H1 (cell line): ENCODE measurements around the gene SLC13A3. TPM values are rescaled to one million over a fixed set of nuclear protein-coding genes. Genes with fewer than 3 reads are reported as not detected.

Experiments
- CTCF ChIA-PET: fragments of 300-600 bp; sonication (Branson Sonifier 250); formaldehyde crosslinking; loops from one replicate; lab custom pipeline; 2021; ENCODE audit not compliant: partially characterized antibody; lab: Charles Lee
- POLR2A ChIA-PET: fragments of 300-600 bp; sonication (Branson Sonifier 250); formaldehyde crosslinking; loops from one replicate; lab custom pipeline; 2021; ENCODE audit warnings: inconsistent platforms; ENCODE audit not compliant: partially characterized antibody; lab: Charles Lee
- DNase-seq, 2 experiments: peaks; one replicate each; pipeline versions ENCODE4 v3.0.0 to v3.0.0-alpha.2; 2010 to 2022; ENCODE audit warnings: low spot score in 2 of 2, low read depth in 1 of 2, mixed read lengths in 1 of 2
- FAIRE-seq: peaks from 2 replicates; lab custom pipeline; 2011; peaks lifted over from hg19 to GRCh38; lab: Jason Lieb, UNC
- H2AFZ ChIP-seq: 2 replicates; pipeline ENCODE4 v1.8.1; 2012; ENCODE audit warnings: low read length, inconsistent platforms
- H2AK5ac ChIP-seq: 2 replicates; pipeline ENCODE4 v1.6.1; 2013; ENCODE audit warnings: low read depth, low read length
- H2BK120ac ChIP-seq: replicated peaks from 2 replicates; pipeline ENCODE3; 2013; ENCODE audit warnings: low read depth, low read length, inconsistent platforms
- H2BK12ac ChIP-seq: 2 replicates; pipeline ENCODE4 v1.6.1; 2013; ENCODE audit warnings: low read depth, low read length
- H2BK15ac ChIP-seq: 2 replicates; pipeline ENCODE4 v1.6.1; 2013; ENCODE audit warnings: low read length
- H2BK20ac ChIP-seq: 2 replicates; pipeline ENCODE4 v1.6.1; 2013; ENCODE audit warnings: low read length
- H2BK5ac ChIP-seq: 2 replicates; pipeline ENCODE4 v1.6.1; 2013; ENCODE audit warnings: low read depth, low read length
- H3K14ac ChIP-seq: 2 replicates; pipeline ENCODE4 v1.6.1; 2013; ENCODE audit warnings: inconsistent platforms; ENCODE audit not compliant: insufficient read length
- H3K18ac ChIP-seq: 2 replicates; pipeline ENCODE4 v1.6.1; 2013; ENCODE audit warnings: low read length; ENCODE audit errors: extremely low read depth
- H3K23ac ChIP-seq: 2 replicates; pipeline ENCODE4 v1.6.1; 2013; ENCODE audit warnings: inconsistent platforms; ENCODE audit not compliant: insufficient read length
- H3K23me2 ChIP-seq: 2 replicates; pipeline ENCODE4 v1.6.1; 2013; ENCODE audit warnings: low read depth, low read length
- H3K27ac ChIP-seq: 2 replicates; pipeline ENCODE4 v1.6.1; 2011; ENCODE audit warnings: low read depth, low read length, inconsistent platforms
- H3K27me3 ChIP-seq, 4 experiments: replicated peaks in 1 of 4; 1 replicate in 1 of 4; 2 replicates in 3 of 4; pipeline versions ENCODE4 v1.6.1 to v1.8.1; 2011 to 2013; ENCODE audit warnings: low read length in 3 of 4, mild to moderate bottlenecking in 3 of 4, inconsistent platforms in 2 of 4, mixed read lengths in 2 of 4, moderate library complexity in 1 of 4; ENCODE audit not compliant: control insufficient read depth in 3 of 4, insufficient read depth in 3 of 4; ENCODE audit errors: extremely low read depth in 1 of 4
- H3K36me3 ChIP-seq, 4 experiments: 2 replicates each; pipeline versions ENCODE4 v1.6.1 to v1.8.1; 2011 to 2013; ENCODE audit warnings: mild to moderate bottlenecking in 4 of 4, low read length in 3 of 4, moderate library complexity in 2 of 4, control low read depth in 1 of 4, inconsistent platforms in 1 of 4; ENCODE audit not compliant: insufficient read depth in 4 of 4, control insufficient read depth in 2 of 4
- H3K4ac ChIP-seq: replicated peaks from 2 replicates; pipeline ENCODE3; 2013; ENCODE audit warnings: low read length, low read depth, mixed read lengths, inconsistent platforms; ENCODE audit not compliant: insufficient read length
- H3K4me1 ChIP-seq, 4 experiments: replicated peaks in 1 of 4; 1 replicate in 1 of 4; 2 replicates in 3 of 4; pipeline versions ENCODE4 v1.6.1 to v1.8.1; 2011 to 2013; ENCODE audit warnings: low read length in 3 of 4, inconsistent platforms in 2 of 4, mixed read lengths in 1 of 4; ENCODE audit not compliant: insufficient read depth in 4 of 4, control insufficient read depth in 3 of 4
- H3K4me2 ChIP-seq, 2 experiments: 2 replicates each; pipeline versions ENCODE4 v1.6.1 to v1.8.1; 2011 to 2013; ENCODE audit warnings: low read depth in 2 of 2, low read length in 2 of 2, control low read depth in 1 of 2, inconsistent platforms in 1 of 2, mild to moderate bottlenecking in 1 of 2; ENCODE audit not compliant: insufficient read depth in 1 of 2
- H3K4me3 ChIP-seq, 4 experiments: fragments of 200-600, 300-600 bp in 1 of 4; sonication (generic), shearing (Covaris generic), sonication (Bioruptor Twin) in 1 of 4; 2 replicates each; pipeline versions ENCODE4 v1.5.1 to v1.8.1; 2011 to 2016; ENCODE audit warnings: low read length in 4 of 4, low read depth in 3 of 4, control low read depth in 2 of 4, inconsistent platforms in 2 of 4, mild to moderate bottlenecking in 2 of 4, mixed read lengths in 1 of 4, moderate library complexity in 1 of 4; ENCODE audit not compliant: insufficient read depth in 2 of 4; ENCODE audit errors: extremely low read depth in 1 of 4
- H3K56ac ChIP-seq: replicated peaks from 2 replicates; pipeline ENCODE3; 2013; ENCODE audit warnings: low read depth, mild to moderate bottlenecking, mixed read lengths, low read length, inconsistent platforms; ENCODE audit not compliant: insufficient read length
- H3K79me1 ChIP-seq: 2 replicates; pipeline ENCODE4 v1.6.1; 2013; ENCODE audit warnings: low read depth, low read length, control low read depth
- H3K79me2 ChIP-seq, 2 experiments: 2 replicates each; pipeline versions ENCODE4 v1.6.1 to v1.8.1; 2012 to 2013; ENCODE audit warnings: low read length in 2 of 2, mild to moderate bottlenecking in 2 of 2, inconsistent platforms in 1 of 2; ENCODE audit not compliant: insufficient read depth in 2 of 2, control insufficient read depth in 1 of 2
- H3K9ac ChIP-seq, 4 experiments: replicated peaks in 1 of 4; 1 replicate in 1 of 4; 2 replicates in 3 of 4; pipeline versions ENCODE4 v1.6.1 to v1.8.1; 2011 to 2013; ENCODE audit warnings: low read depth in 3 of 4, low read length in 3 of 4, control low read depth in 2 of 4, mild to moderate bottlenecking in 2 of 4, moderate library complexity in 2 of 4, inconsistent platforms in 1 of 4; ENCODE audit errors: extremely low read depth in 1 of 4
- H3K9me3 ChIP-seq, 2 experiments: 2 replicates each; pipeline versions ENCODE4 v1.6.1 to v1.8.1; 2012 to 2013; ENCODE audit warnings: mild to moderate bottlenecking in 2 of 2, moderate library complexity in 2 of 2, control low read depth in 1 of 2, inconsistent platforms in 1 of 2, low read depth in 1 of 2, low read length in 1 of 2, mixed read lengths in 1 of 2; ENCODE audit not compliant: insufficient read depth in 2 of 2
- H4K20me1 ChIP-seq, 2 experiments: replicated peaks in 1 of 2; 2 replicates each; pipeline versions ENCODE3 to v1.8.1; 2011 to 2013; ENCODE audit warnings: inconsistent platforms in 2 of 2, low read length in 2 of 2, mild to moderate bottlenecking in 1 of 2; ENCODE audit not compliant: insufficient read depth in 2 of 2, control insufficient read depth in 1 of 2
- H4K5ac ChIP-seq: 2 replicates; pipeline ENCODE4 v1.6.1; 2013; ENCODE audit warnings: low read length, low read depth, mixed read lengths, inconsistent platforms; ENCODE audit not compliant: insufficient read length
- H4K8ac ChIP-seq: 2 replicates; pipeline ENCODE4 v1.8.0; 2013; ENCODE audit warnings: mild to moderate bottlenecking, moderate library complexity, low read length, inconsistent platforms; ENCODE audit not compliant: insufficient read depth; ENCODE audit errors: extremely low read depth
- H4K91ac ChIP-seq: replicated peaks from 2 replicates; pipeline ENCODE3; 2013; ENCODE audit warnings: low read length, mixed read lengths, inconsistent platforms; ENCODE audit not compliant: insufficient read length
- ASH2L ChIP-seq: fragments of 200-600, 300-600 bp; sonication (generic); IDR thresholded peaks from one replicate; pipeline ENCODE4 v1.7.1; 2017; ENCODE audit warnings: low read length
- ATF2 ChIP-seq: IDR thresholded peaks from 2 replicates; pipeline ENCODE4 v1.6.1; 2012; ENCODE audit warnings: low read length, inconsistent platforms
- HDAC2 ChIP-seq, 2 experiments: fragments of 300-600 bp in 1 of 2; sonication (generic) in 1 of 2; IDR thresholded peaks; 2 replicates each; pipeline ENCODE4 v1.6.1; 2011 to 2012; ENCODE audit warnings: low read depth in 2 of 2, low read length in 2 of 2, mild to moderate bottlenecking in 2 of 2, moderate library complexity in 2 of 2, borderline replicate concordance in 1 of 2, inconsistent platforms in 1 of 2
- HDAC6 ChIP-seq: IDR thresholded peaks from one replicate; pipeline ENCODE4 v1.7.1; 2012; ENCODE audit warnings: low read depth, mild to moderate bottlenecking, inconsistent platforms, low read length, moderate library complexity
- JUN ChIP-seq: IDR thresholded peaks from 2 replicates; pipeline ENCODE4 v1.6.1; 2011; ENCODE audit warnings: low read depth, mild to moderate bottlenecking, improper control_type of control experiment, low read length
- MAFK ChIP-seq: IDR thresholded peaks from 2 replicates; pipeline ENCODE4 v1.6.1; 2012; ENCODE audit warnings: low read depth, mild to moderate bottlenecking, improper control_type of control experiment, low read length
- NANOG ChIP-seq: IDR thresholded peaks from 2 replicates; pipeline ENCODE4 v1.6.1; 2011; ENCODE audit warnings: low read length, low read depth, mild to moderate bottlenecking, inconsistent platforms; ENCODE audit not compliant: insufficient read depth, poor library complexity, severe bottlenecking
- POLR2A ChIP-seq, 2 experiments: IDR thresholded peaks; 1 replicate in 1 of 2; 2 replicates in 1 of 2; pipeline ENCODE4 v1.6.1; 2011; ENCODE audit warnings: low read depth in 2 of 2, low read length in 2 of 2, mild to moderate bottlenecking in 2 of 2; ENCODE audit errors: control extremely low read depth in 1 of 2
- POLR2AphosphoS5 ChIP-seq: IDR thresholded peaks from 2 replicates; pipeline ENCODE4 v1.6.1; 2011; ENCODE audit warnings: low read depth, low read length
- RFX5 ChIP-seq: IDR thresholded peaks from 2 replicates; pipeline ENCODE4 v1.6.1; 2011; ENCODE audit warnings: low read depth, low read length, improper control_type of control experiment, borderline replicate concordance
- TAF1 ChIP-seq: IDR thresholded peaks from 2 replicates; pipeline ENCODE4 v1.6.1; 2011; ENCODE audit warnings: mild to moderate bottlenecking, low read depth, low read length
- YY1 ChIP-seq: IDR thresholded peaks from 2 replicates; pipeline ENCODE4 v1.6.1; 2011; ENCODE audit warnings: low read depth, mild to moderate bottlenecking, low read length
- WGBS, 2 experiments: shearing (Covaris generic) in 1 of 2; methylation state at CpG; one replicate each; pipeline versions ENCODE4 v1.1.6 to v1.1.7; 2013 to 2015; ENCODE audit warnings: low lambda C conversion rate in 2 of 2, mixed read lengths in 2 of 2, inconsistent platforms in 1 of 2, low coverage in 1 of 2, missing lambda C conversion rate in 1 of 2; ENCODE audit not compliant: insufficient replicate concordance in 2 of 2, insufficient coverage in 1 of 2, insufficient read length in 1 of 2; ENCODE audit errors: extremely low coverage in 1 of 2, missing lambda C conversion rate in 1 of 2; 5-methylcytosine and 5-hydroxymethylcytosine counted together
- polyA plus RNA-seq, 7 experiments: library from polyadenylated mRNA; depleted of rRNA in 3 of 7; stranded (reverse) in 5 of 7; unstranded in 2 of 7; fragments of >200 nt in 5 of 7; fragments of 200-250 nt in 2 of 7; gene quantifications; 1 replicate in 5 of 7; 2 replicates in 1 of 7; 4 replicates in 1 of 7; pipeline versions ENCODE4 v1.2.1 to v1.2.3, GENCODE V29; 2011 to 2013; ENCODE audit warnings: missing spikeins in 2 of 7, mixed read lengths in 2 of 7
- total RNA-seq: library from RNA; stranded (reverse); fragmentation: NEBNext Ultra II Directional; extraction: Animal tissue kit (Norgen Biotek cat#: 25700); gene quantifications from 2 replicates; pipeline ENCODE4 v1.2.1, GENCODE V29; 2021

SLC13A3 gene
- total and polyA plus RNA-seq, 2 of the 8 experiments (the other 6 are each of a cell fraction or from before 2014, with no cell fraction given): 9.4 to 12.6 TPM

- H3K56ac ChIP-seq: no peak overlapping the region
- H2BK120ac ChIP-seq: no peak overlapping the region
- no peak overlapping the region for H2BK5ac ChIP-seq
- H3K4me3 ChIP-seq: no peak overlapping the region
- no peak overlapping the region for H3K4ac ChIP-seq
- H3K27me3 ChIP-seq: no peaks in the 10 kb centered on the region
- no peaks in the 10 kb centered on the region for H4K20me1 ChIP-seq
- ChIA-PET CTCF (interaction anchor here (0.5 to 1.6 kb wide), 5 partner anchors 10 to 116 kb away, joined by 3 to 5 read pairs (median 3); no protein-coding TSS in a partner anchor), POLR2A (interaction anchor here (1.2 to 1.4 kb wide), 2 partner anchors 11 to 43 kb away, joined by 3 to 5 read pairs; partner anchors contain the start of gene SLC13A3)
- H2AFZ ChIP-seq: no peak overlapping the region
- H3K27ac ChIP-seq: no peak overlapping the region
- H2BK15ac ChIP-seq: 0 out of 2 replicates have a peak overlapping the region, but pooled peaks have one; percentile 16
- DNase-seq (peak in 1 of 2 experiments; percentile 45), FAIRE-seq (no peak)
- no peak overlapping the region for H3K9ac ChIP-seq
- no peak overlapping the region for H3K4me2 ChIP-seq
- H3K14ac ChIP-seq: no peak overlapping the region
- no peak overlapping the region for H2AK5ac ChIP-seq
- H3K79me2 ChIP-seq: no peaks in the 10 kb centered on the region
- H3K18ac ChIP-seq: no peak overlapping the region
- H2BK20ac ChIP-seq: no peak overlapping the region; the same call in 1 of the 2 replicates
- H2BK12ac ChIP-seq: no peak overlapping the region
- no peaks in the 10 kb centered on the region for H3K9me3 ChIP-seq
- no peaks in the 10 kb centered on the region for H3K36me3 ChIP-seq
- H4K8ac ChIP-seq: no peak overlapping the region
- peaks cover 0 to 4% (median under 1%) of the 10 kb centered on the region in 4 experiments; a peak in 2 of 7 replicates for H3K4me1 ChIP-seq
- no peak overlapping the region for H4K5ac ChIP-seq
- no peaks in the 10 kb centered on the region for H3K79me1 ChIP-seq
- WGBS, 2 experiments: 84% methylated on average over 6 of the region's 6 CpGs; no CpG with 5 or more reads in 1 of the 2 experiments
- no peaks in the 10 kb centered on the region for H3K23me2 ChIP-seq
- H3K23ac ChIP-seq: no peak overlapping the region
- no peak overlapping the region for H4K91ac ChIP-seq
- TF ChIP-seq ASH2L: no peak
- TF ChIP-seq MAFK: no peak
- no peak for TF ChIP-seq TAF1
- TF ChIP-seq POLR2A (IDR thresholded peaks at IDR 0.05; ENCODE audit: control extremely low read depth in 1 of 2, low read depth in 2 of 2, low read length in 2 of 2): no peak
- no peak for TF ChIP-seq ATF2
- no peak for TF ChIP-seq JUN
- TF ChIP-seq HDAC6: no peak
- TF ChIP-seq YY1: no peak
- no peak for TF ChIP-seq HDAC2 (IDR thresholded peaks at IDR 0.05; ENCODE audit: borderline replicate concordance in 1 of 2, low read depth in 2 of 2, low read length in 2 of 2)
- no peak for TF ChIP-seq NANOG
- TF ChIP-seq RFX5: no peak
- no peak for TF ChIP-seq POLR2AphosphoS5
These were observed 11.2 kb downstream of the SLC13A3 start for GRCh38 chr20:46640044-46640443.
